ENCODE results near the gene TRIM10. TPM values are rescaled to one million over a fixed set of nuclear protein-coding genes. Genes with fewer than 3 reads are reported as not detected.
"Not testable (repeated sequence)": the region's sequence is repeated elsewhere in the genome, so short reads cannot be mapped to it uniquely, and the experiment has no call there.

Gene TRIM10
- total RNA-seq, 1 experiment from 2014 or later = not detected

GRCh38 chr6:30154709-30155519 lies 6.1 kb downstream of the TRIM10 start:
- peak; percentile 95 for DNase-seq (ENCODE audit: low read depth)

GRCh38 chr6:30154061-30154460 lies 7.0 kb downstream of the TRIM10 start:
- DNase-seq (ENCODE audit: low read depth) = no peak

GRCh38 chr6:30152910-30153610 lies 8.0 kb downstream of the TRIM10 start:
- DNase-seq (ENCODE audit: low read depth) = no peak

GRCh38 chr6:30152016-30152673 lies 8.9 kb downstream of the TRIM10 start:
- no peak for DNase-seq (ENCODE audit: low read depth)

- no peak for DNase-seq (ENCODE audit: low read depth)
Observed at GRCh38 chr6:30151580-30151979, 9.4 kb downstream of the TRIM10 start.

GRCh38 chr6:30150671-30151395 lies 10.2 kb downstream of the TRIM10 start:
- peak; percentile 66 for DNase-seq (ENCODE audit: low read depth)

- no peak for DNase-seq (ENCODE audit: low read depth)
Observed at GRCh38 chr6:30149858-30150550, 11.0 kb downstream of the TRIM10 start.

GRCh38 chr6:30149234-30149633 lies 11.8 kb downstream of the TRIM10 start:
- DNase-seq (ENCODE audit: low read depth) = no peak

- DNase-seq (ENCODE audit: low read depth) = no peak
Observed at GRCh38 chr6:30147096-30147495, 13.9 kb downstream of the TRIM10 start.

GRCh38 chr6:30145818-30146217 lies 15.2 kb downstream of the TRIM10 start:
- no peak for DNase-seq (ENCODE audit: low read depth)

- DNase-seq (ENCODE audit: low read depth) = no peak
Observed at GRCh38 chr6:30144811-30145210, 16.2 kb downstream of the TRIM10 start.

GRCh38 chr6:30143780-30144179 lies 17.2 kb downstream of the TRIM10 start:
- no peak for DNase-seq (ENCODE audit: low read depth)

- no peak for DNase-seq (ENCODE audit: low read depth)
Observed at GRCh38 chr6:30142665-30143064, 18.3 kb downstream of the TRIM10 start.

- not testable (repeated sequence) for DNase-seq (ENCODE audit: low read depth)
Observed at GRCh38 chr6:30140240-30140639, 20.8 kb downstream of the TRIM10 start.

- no peak for DNase-seq (ENCODE audit: low read depth)
Observed at GRCh38 chr6:30136570-30137286, 24.3 kb downstream of the TRIM10 start.

GRCh38 chr6:30135757-30136156 lies 25.3 kb downstream of the TRIM10 start, which contains the start of gene TRIM40:
Gene TRIM40, plus strand, starts transcription at chr6:30136140. Its CDS starts 897 bp downstream, at chr6:30137037.
- no peak for DNase-seq (ENCODE audit: low read depth)

- no peak for DNase-seq (ENCODE audit: low read depth)
Observed at GRCh38 chr6:30135147-30135546, 25.9 kb downstream of the TRIM10 start.

- DNase-seq (ENCODE audit: low read depth) = no peak
Observed at GRCh38 chr6:30131947-30132497, 29.0 kb downstream of the TRIM10 start.

GRCh38 chr6:30130887-30131862 lies 29.8 kb downstream of the TRIM10 start:
- DNase-seq (ENCODE audit: low read depth) = peak; percentile 86

Data from Daoy (cell line).